HG03139 (cell line): ENCODE measurements around the gene TBXAS1.

ENCODE experiments used
- ATAC-seq: cut with Tn5 transposase; IDR thresholded peaks from one replicate; pipeline ENCODE4 v1.9.1; 2021; ENCODE audit not compliant: unreplicated experiment

TBXAS1 gene

DNA sequence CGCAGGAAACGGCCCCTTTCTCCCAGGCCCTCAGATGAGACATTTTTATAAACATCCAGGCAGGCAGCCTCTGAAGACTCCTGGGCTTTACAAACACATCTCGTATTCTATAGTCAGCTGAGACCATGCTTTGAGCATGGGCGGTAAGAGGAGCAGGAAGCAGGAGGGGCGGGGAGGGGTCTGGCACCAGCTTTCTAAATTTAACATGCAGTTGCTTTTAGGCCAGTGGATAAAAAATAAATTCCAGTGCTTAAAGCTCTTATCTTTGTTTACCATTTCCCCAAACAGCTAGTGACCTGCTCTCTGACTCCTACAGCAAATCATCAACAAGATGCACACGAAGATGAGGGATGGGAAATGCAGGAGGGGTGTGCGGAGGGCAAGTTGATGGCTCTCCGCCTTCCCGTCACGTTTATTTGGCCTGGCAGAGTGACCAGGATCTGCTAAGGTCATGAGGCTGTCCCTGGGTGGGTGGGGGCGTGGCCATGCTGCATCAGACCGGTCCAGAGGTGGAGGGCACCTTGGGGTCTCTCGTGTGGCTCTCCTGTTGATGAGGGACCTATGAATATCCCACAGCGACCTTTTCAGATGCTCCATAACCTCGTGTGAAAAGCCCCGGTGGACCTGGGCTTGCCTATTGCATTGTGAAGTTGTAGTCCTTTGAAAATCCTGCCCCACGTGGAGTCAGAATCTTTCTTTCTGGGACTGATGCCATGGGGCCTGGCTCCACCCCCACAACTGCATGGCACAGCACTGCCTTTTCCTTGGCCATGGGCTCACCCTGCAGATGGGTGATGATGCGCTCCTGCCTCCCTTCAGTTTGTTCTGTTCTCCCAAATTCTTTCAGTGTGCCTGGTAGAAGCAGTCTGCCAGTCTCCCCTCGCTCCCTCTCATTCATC is 166.2 kb downstream of the TBXAS1 start:
- ATAC-seq: no peak

DNA sequence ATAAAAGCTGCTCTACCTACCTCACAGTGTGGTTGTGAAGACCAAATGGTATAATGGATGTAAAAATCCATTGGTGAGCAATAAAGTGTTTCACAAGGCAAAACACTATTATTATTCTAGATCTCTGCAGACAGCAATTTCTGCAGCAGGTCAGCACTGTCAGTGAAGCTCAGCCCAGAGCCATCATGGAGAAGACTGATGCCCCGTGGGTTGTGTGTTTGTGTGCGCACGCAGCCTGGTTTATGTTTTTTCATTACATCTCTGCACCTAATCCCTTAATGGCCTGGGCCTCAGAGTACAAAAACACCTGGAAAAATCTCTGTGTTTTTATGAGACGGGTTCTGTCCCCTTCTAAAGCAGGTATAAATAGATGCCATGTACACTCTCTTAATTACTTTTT is 169.5 kb downstream of the TBXAS1 start:
- ATAC-seq: no peak

DNA sequence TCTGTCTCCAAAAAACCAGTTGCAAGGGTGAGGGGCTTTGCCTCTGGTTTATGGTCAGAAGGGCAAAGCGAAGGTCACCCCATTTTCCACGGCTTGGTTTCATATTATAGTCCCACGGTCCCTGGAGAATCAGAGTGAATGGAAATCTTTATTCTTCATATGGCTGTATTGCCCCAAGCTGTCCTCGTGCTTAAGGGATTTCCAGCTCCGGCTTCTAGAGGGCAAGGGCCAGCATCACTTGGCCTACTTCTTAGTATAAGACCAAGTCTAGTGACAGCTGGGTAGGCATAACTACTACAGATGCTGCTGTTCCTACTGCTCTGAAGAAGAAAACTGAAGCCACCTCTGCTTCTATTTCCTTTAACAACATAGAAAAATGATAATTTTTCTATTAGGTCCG is 170.5 kb downstream of the TBXAS1 start:
- no peak for ATAC-seq

DNA sequence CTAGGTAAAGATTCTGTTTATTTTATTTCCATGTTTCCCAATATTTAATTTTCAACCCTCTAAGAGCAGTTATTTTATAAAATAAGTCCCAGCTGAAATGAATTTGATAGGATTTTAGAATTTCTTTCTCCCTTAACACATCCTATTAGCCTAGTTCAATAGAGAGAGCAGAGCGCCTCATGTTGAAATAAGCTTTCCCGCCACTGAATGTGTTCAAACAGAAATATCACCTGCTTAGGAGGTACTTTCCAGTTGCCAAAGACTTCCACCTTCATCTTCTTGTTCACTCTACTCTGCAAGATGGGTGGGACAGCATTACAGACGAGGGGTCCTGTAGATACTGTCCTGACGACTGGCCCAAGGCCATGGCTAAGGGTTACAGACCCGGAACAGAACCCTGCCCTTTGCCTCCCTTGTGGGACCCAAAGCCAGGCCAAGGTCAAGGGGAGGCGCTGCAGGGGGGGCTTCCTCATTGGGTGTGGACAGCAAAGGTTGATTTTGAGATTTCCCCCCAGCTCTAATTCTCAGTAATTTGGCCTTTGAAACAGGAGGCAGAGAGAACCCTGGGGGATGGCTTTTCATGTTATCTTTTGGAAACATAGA is 171.7 kb downstream of the TBXAS1 start:
- ATAC-seq: no peak

DNA sequence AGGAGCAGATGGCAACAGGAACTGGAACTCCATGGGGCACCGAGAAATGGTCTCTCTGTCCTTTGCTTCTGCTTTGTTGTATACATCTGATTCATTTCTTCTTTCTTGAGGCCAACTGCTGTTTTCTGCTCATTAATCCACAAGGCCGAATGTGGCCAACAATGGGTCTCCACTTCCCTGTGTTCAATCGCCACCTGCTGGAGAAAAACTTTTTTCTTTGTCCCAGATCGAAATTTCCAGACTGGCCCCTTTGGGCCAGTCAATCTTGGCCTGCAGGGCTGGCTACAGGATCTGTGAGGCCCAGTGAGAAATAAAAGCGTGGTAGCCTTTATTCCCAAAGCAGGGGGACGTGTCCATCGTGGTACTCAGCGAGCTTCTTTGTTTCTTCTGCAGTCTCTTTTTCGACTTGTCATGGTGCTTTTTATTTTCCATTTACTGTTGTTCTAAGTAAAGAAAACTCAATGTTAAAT is 174.9 kb downstream of the TBXAS1 start:
- ATAC-seq: no peak

DNA sequence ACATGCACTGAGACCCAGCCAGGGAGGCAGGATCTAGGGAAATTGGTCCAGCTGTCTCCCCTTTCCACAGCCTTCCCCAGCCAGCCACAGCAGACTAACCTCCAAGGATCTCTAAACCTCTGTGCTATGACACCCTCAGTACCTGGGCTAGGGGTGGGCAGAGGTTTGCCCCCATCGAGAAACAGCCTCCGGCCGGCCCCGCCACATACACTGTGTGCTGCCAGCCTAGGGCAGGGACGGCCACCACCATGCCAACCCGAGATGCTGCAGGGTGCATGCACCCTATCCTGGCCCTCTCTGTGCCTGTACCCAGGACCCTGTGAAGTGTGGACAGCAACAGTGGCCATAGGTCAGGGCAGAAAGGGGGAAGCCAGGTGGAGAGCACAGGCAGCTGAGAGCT is 175.6 kb downstream of the TBXAS1 start:
- ATAC-seq: no peak

DNA sequence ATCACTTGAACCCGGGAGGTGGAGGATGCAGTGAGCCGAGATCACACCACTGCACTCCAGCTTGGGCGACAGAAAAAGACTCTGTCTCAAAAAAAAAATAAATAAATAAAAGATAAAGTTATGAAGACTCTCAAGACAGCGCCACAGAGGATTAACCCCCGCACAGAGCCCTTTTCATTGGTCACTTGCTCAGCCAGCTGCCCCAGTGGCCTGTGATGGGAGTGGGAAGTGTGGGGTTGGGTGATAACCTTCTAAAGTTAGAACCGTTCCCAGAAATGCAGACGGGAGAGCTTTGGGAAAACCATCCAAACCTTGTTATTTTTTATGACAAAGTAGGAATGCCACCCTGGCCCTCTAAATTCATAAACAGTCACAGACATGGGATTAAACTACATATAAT is 176.3 kb downstream of the TBXAS1 start:
- ATAC-seq: no peak

DNA sequence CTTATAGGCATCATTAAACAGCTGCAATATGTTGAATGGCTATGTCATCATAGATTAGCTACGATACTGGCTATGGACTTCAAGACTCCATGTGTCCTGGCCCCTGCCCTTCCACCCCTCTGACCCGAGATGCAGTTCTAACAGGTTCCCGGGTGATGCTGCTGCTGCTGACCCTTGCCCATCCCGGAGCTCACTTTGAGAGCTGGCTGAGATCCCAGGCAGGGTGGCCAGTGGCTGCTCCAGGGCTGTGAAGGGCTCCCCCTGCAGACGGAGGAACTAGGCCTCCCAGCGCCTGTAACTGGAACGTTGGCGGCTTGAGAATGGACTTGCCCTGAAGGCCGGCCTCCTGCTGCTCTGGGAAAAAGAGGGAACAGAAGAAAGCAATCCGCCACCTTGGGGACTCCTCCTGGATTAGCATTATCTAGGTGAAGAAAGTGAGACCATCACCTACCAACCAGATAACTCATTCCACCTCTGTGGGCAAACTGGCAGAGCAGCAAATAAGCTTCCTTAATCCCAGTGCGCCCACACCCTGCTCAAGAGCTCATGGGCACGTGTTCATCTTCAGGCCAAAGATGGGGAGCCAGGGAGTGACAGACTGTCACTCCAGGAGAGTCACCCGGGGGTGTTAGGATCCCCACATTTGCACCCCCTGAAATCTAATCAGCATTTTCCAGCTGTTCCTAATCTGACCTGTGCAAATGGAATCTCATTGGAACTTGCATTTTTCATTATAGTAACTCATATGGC is 176.9 kb downstream of the TBXAS1 start:
- no peak for ATAC-seq

DNA sequence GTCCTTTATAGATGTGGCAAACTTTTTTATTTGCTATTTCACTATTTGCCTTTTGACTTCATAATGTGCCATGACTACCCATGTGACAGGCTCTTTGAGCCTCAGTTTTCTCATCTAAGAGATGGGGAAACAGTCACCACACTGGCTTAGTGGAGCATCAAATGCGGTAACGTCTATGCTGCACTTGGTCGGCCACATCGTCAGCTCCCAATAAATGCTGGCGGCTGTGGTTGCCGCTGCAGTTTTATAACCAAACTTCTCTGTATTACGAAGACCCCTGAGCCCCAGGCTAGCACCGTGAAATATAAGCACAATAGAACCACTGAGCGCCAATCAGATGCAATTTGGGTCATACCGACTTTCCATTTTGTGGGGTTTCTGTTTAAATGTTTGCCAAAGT is 177.5 kb downstream of the TBXAS1 start:
- ATAC-seq: no peak

DNA sequence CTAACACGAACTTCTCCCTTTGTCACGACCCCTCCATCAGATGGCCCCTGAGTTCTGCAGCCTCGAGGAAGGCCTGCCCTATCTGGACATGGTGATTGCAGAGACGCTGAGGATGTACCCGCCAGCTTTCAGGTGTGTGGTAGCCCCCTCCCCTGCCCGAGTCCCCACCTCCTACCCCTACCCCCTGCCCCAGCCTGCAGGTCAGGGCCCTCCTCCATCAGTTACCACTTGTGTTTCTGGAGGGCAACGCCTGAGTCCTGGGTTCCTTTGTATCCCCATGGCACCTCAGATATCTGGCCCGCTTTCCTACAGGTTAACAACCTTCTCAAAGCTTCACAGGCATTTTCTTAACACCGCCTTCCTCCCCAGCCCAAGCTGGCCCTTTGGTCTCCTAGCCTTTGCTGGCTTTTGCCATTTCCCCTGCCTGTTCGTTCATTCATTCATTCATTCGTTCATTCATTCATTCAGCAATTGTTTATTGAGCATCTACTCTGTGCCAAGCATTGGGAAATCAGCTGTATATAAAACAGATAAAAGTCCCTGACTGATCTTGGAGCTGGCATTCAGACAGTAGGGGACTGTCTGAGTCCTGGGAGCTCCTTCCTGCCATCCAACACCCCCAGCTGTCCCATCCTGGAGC is 178.1 kb downstream of the TBXAS1 start:
- no peak for ATAC-seq

DNA sequence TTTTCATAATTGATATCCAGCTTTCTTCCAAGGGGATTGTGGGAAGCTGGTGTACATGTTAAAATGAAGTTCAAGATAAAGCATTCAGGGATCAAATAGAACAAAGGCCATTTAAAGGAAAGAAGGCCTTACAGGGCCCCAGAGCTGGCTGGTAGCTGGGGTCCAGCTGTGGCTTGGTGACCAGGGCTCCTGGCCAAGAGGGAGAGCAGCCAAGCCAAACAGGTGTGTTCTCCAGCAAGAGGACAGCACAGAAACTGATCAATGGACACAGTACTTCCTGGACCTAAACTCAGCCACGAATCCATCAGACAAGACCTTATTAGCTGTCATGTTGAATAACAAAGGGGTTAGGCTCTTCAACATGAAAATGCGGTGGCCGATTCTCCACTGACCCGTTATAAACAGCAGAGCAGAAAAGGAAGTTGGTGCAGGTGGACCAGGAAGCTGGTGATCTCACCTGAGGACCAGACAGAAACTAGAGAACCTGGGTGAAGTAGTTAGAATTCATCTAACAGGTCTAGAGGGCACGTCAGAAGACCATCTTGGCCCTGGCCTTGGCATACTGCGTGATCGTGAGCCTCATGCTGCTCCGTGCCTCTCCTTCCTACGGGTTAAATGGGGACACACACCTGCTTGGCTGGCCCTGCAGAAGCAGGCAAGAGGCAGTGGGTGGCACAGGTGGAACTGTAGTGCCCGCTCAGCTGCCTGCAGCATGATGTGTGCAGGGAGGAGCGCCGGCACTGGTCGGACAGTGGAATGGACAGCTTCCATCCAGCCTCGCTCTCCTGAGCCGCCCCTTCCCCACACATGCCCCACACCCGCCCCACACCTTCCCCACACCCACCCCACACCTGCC is 179.9 kb downstream of the TBXAS1 start:
- ATAC-seq: no peak

DNA sequence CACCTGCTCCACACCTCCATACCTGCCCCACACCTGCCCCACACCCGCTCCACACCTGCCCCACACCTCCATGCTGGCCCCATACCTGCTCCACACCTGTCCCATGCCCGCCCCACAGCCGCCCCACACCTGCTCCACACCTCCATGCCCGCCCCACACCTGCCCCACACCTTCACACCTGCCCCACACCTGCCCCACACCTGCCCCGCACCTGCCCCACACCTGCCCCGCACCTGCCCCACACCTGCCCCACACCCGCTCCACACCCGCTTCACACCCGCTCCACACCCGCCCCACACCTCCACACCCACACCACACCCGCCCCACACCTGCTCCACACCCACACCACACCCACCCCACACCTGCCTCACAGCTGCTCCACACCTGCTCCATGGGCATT is 180.7 kb downstream of the TBXAS1 start:
- no peak for ATAC-seq

DNA sequence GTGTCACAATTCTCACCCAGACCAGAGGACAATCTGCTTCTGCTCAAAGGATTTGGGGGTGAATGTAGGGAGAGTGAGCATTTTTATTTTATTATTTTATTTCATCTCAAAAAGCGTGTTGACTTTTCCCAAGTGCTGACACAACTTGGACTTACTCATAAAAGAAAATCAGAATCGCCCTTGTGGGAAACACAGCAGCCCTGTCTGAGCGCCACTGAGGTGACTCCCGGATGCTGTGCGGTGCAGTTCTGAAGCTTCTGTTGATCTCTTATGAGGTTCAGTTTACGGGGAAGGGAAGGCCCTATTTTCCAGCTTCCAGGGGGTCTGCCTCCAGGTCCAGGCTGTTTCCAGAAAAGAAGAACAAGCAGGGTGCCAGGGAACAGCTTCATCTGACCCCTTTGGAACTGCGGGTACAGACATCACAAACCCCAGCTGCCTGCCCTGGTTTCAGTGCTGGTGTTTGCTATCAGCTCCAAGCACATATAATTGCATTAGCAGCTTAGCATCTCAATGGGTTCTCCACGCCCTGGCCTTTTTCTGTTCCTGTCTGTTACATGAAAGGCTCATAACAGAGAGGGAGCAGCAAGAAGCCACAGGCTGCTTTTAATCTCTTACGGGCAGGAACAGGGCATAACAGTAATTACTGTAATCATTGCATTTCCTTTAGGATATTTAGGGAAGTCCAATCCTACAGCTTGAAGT is 181.3 kb downstream of the TBXAS1 start:
- no peak for ATAC-seq

DNA sequence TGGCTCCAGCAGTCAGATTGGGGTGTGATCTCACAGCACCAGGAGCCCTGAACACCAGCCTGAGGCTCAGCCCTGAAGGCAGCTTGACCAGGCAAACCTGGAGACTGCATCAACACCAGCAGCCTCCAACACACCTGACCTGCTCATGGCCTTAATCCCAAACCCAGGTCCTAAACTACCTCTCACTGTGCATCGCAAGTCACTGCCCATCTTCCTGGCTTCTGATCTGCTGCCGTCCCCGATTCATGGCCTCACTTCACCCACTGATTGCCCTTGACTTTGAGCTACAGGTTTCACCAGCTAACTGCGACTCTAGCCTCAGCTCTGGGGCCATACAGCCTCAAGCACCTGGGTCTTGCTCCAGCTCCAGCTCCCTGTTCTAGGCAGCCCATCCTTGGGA is 184.6 kb downstream of the TBXAS1 start:
- no peak for ATAC-seq

DNA sequence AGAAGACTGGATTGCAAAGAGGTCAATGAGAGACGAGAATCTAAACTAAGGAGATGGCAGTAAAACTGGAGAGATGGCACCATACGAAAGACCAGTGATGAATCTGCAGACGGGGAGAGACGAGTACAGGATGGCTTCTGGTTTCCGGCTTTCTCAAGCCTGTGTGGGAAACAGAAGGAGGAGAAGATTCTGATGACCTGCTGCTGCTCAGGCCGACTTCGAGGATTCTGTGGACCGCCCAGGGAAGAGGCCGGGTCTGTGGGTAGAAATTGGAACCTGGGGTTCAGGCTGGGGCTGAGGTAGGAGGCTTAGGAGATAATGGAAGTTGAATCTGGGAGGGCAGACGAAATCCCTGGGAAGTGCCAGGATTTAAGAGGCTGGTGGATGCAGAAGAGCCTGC is 185.1 kb downstream of the TBXAS1 start:
- ATAC-seq: no peak

DNA sequence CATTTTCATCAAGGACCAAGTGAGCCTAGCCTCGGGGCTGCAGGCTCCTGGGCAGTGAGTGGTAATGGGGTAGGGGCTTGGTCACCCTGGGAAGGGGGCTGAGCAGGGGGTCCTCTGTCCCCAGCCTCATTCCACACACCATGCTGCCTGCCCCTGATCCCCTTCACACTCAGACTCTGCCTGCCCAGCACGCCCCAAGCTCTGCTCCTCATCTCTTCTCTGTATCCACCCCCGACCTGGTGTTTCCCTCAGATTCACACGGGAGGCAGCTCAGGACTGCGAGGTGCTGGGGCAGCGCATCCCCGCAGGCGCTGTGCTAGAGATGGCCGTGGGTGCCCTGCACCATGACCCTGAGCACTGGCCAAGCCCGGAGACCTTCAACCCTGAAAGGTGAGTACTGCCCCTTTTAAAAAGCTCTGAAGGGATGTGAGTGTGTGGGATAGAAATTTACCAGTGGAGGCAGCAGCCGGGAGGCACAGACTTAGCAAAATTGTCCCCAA is 186.5 kb downstream of the TBXAS1 start:
- ATAC-seq: no peak

DNA sequence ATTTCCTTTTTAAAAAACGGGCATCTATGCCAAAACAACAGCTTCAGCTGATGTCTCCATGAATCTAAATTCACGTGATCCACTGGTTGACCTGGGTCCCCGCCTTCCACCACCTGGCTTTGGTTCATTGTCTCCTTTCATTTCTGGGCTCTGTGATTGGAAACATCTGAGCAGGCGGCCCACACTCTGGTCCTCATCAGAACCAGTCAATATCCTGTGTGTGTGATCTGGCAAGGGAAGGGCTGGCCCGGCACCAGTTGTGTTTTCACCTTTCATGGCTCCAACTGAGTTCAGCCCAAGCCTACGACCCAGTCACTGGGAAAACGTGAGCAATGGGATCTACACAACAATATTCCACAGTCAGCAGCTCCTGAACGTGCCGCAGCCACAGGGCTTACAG is 187.5 kb downstream of the TBXAS1 start:
- no peak for ATAC-seq

DNA sequence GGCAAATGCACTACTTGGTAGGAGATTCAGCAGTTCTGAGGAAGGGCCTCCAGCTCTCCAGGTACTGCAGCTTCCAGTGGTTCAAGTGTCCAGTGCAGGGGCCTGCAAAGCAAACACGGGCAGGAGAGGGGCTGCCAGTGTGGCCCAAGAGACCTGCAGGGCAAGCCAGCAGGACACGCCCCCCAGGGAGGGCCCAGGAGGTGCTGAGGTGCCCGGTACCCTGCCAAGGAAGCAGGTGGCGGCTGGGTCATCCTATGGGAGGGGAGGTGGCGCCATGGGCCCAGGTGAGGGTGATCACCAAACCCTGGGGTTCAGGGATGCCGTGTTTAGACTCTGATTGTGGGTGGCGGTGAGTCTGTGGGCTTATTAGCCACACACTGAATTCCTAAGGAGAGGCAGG is 188.0 kb downstream of the TBXAS1 start:
- no peak for ATAC-seq

DNA sequence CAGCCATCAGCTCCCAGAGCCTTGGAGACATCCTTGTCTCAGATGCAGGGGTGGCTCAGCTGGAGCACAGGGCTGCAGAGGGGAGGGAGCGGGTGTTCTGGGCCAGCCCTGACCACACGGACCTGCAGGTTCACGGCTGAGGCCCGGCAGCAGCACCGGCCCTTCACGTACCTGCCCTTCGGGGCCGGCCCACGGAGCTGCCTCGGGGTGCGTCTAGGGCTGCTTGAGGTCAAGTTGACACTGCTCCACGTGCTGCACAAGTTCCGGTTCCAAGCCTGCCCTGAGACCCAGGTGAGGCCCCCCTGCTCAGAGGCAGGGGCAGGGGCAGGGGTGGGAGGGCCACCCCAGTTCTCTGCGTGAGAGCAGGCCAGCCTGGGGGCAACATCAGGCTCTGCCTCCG is 188.5 kb downstream of the TBXAS1 start:
- ATAC-seq: no peak
